ENCODE measurements around the gene FERMT2.

DNA sequence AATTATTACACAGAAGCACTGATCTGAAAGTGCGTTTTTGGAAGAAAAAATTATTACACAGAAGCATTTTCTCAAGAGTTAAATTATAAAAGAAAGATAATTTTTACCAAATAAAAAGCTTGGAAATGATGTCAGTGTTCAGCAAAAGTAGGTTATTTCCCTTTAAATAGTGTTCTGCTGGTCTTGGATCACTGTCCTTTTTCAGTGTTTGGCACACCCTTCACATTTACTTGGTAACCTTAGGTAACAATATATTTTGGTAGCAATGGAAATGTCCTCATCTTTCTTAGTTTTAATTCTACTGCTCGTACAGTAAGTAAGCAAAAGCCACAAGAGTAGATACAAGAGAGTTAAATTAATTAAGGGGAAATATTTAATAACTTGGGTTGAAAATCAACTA, 40.3 kb downstream of the FERMT2 start:
- no peak for TF ChIP-seq CTCF (IDR thresholded peaks at IDR 0.05)
- TF ChIP-seq POLR2AphosphoS5 (IDR thresholded peaks at IDR 0.05; ENCODE audit: low read depth, low read length) = no peak
- TF ChIP-seq SIN3A (IDR thresholded peaks at IDR 0.05; ENCODE audit: borderline replicate concordance, insufficient read depth, low read depth, low read length) = no peak
